Body of pancreas (tissue), 4 donors: Measurements from ENCODE around the gene ADIPOR2. TPM values are rescaled to one million over a fixed set of nuclear protein-coding genes. Genes with fewer than 3 reads are reported as not detected.

Source experiments
- ATAC-seq: fragments of 150-250 bp; one replicate; pipeline ENCODE4 v1.9.1; 2016
- DNase-seq, 4 donors: peaks; one replicate each; pipeline ENCODE4 v3.0.0-alpha.2; 2019
- H3K27ac ChIP-seq, 4 donors: fragments of 200-600 bp; sonication (generic); 1 replicate in 3 of 4; 2 replicates in 1 of 4; pipeline versions ENCODE4 v1.5.1 to v1.6.1; 2016 to 2019; ENCODE audit warnings: mild to moderate bottlenecking in 1 of 4, mixed read lengths in 1 of 4, moderate library complexity in 1 of 4
- H3K27me3 ChIP-seq, 2 donors: fragments of 200-600 bp; sonication (generic); one replicate each; pipeline ENCODE4 v1.6.0; 2016; ENCODE audit warnings: mild to moderate bottlenecking in 1 of 2
- H3K36me3 ChIP-seq, 2 donors: fragments of 200-600 bp; sonication (generic); replicated peaks in 1 of 2; 2 replicates each; pipeline ENCODE4 v1.5.1; 2016; ENCODE audit warnings: low read depth in 2 of 2; ENCODE audit not compliant: insufficient read depth in 1 of 2
- H3K4me1 ChIP-seq: fragments of 200-600 bp; sonication (generic); one replicate; pipeline ENCODE4 v1.6.0; 2016
- H3K4me3 ChIP-seq, 2 donors: fragments of 200-600 bp; sonication (generic); 1 replicate in 1 of 2; 2 replicates in 1 of 2; pipeline ENCODE4 v1.5.1; 2016 to 2019
- H3K9me3 ChIP-seq, 3 donors: fragments of 200-600 bp; sonication (generic); 1 replicate in 2 of 3; 2 replicates in 1 of 3; pipeline ENCODE4 v1.5.1; 2016
- CTCF ChIP-seq, 7 experiments: fragments of 450-650 bp in 4 of 7; fragments of 200-600 bp in 3 of 7; sonication (generic) in 3 of 7; IDR thresholded peaks; one replicate each; pipeline ENCODE4 v1.5.1; 2016 to 2019; ENCODE audit warnings: antibody characterized with exemption in 7 of 7
- POLR2A ChIP-seq, 3 donors: fragments of 450-650 bp; IDR thresholded peaks; one replicate each; pipeline ENCODE4 v1.6.1; 2016; ENCODE audit warnings: antibody characterized with exemption in 3 of 3, mild to moderate bottlenecking in 2 of 3
- WGBS, 2 donors: methylation state at CpG; one replicate each; pipeline ENCODE4 v1.1.5; 2017; 5-methylcytosine and 5-hydroxymethylcytosine counted together
- intact Hi-C: fragments of 100-400 bp; cut with DNase I; formaldehyde crosslinking; loops from one replicate; pipeline ENCODE4 v1.15.1; 2023
- total RNA-seq, 2 donors: library from RNA; depleted of rRNA; stranded (reverse); fragments of >200 nt; gene quantifications; one replicate each; pipeline ENCODE4 v1.1.0, GENCODE V29; 2016

The ADIPOR2 gene
- total RNA-seq, 2 donors from 2014 or later = 16.8 to 20.5 TPM

GRCh38 chr12:1801303-1801975 is 110.6 kb downstream of the ADIPOR2 start:
- H3K9me3 ChIP-seq = no peaks in the 10 kb centered on the region
- peaks cover 6% of the 10 kb centered on the region for H3K4me1 ChIP-seq
- no peak overlapping the region for H3K4me3 ChIP-seq
- intact Hi-C loops = loop anchor here (10.0 kb wide), 1 partner anchor 233 kb away; no protein-coding TSS in a partner anchor
- H3K27me3 ChIP-seq = no peaks in the 10 kb centered on the region
- no peaks in the 10 kb centered on the region for H3K36me3 ChIP-seq
- no peak for TF ChIP-seq CTCF (IDR thresholded peaks at IDR 0.05)
- TF ChIP-seq POLR2A (IDR thresholded peaks at IDR 0.05) = no peak
- H3K27ac ChIP-seq = no peak overlapping the region
- WGBS, 2 donors = 57 to 64% methylated on average over 10 to 16 of the region's 16 CpGs
- no peak for DNase-seq
- ATAC-seq = no peak

- Histone ChIP-seq H3K27me3 (no peaks in the 10 kb centered on the region), H3K9me3 (no peaks in the 10 kb centered on the region), H3K4me1 (no peaks in the 10 kb centered on the region), H3K27ac (no peak overlapping the region), H3K4me3 (no peak overlapping the region), H3K36me3 (no peaks in the 10 kb centered on the region)
- no peak for TF ChIP-seq POLR2A (IDR thresholded peaks at IDR 0.05)
- TF ChIP-seq CTCF (IDR thresholded peaks at IDR 0.05) = no peak
- 67 to 69% methylated on average over 7 of the region's 7 CpGs for WGBS, 2 donors
- intact Hi-C loops = loop anchor here (10.0 kb wide), 1 partner anchor 231 kb away; no protein-coding TSS in a partner anchor
- no peak for DNase-seq
- no peak for ATAC-seq
These were observed 112.9 kb downstream of the ADIPOR2 start for GRCh38 chr12:1803736-1804135.

- intact Hi-C loops = loop anchor here (5.0 to 10.0 kb wide), 2 partner anchors 128 to 230 kb away; no protein-coding TSS in a partner anchor
- TF ChIP-seq CTCF (IDR thresholded peaks at IDR 0.05) (no peak), POLR2A (IDR thresholded peaks at IDR 0.05) (no peak)
- H3K4me3 ChIP-seq = no peak overlapping the region
- 56 to 61% methylated on average over 19 to 25 of the region's 25 CpGs for WGBS, 2 donors
- no peaks in the 10 kb centered on the region for H3K4me1 ChIP-seq
- ATAC-seq = peak; percentile 69
- peak; percentile 69 to 87 (median 74) for DNase-seq
- H3K27me3 ChIP-seq = no peaks in the 10 kb centered on the region
- no peaks in the 10 kb centered on the region for H3K36me3 ChIP-seq
- no peak overlapping the region for H3K27ac ChIP-seq
- H3K9me3 ChIP-seq = no peaks in the 10 kb centered on the region
These were observed 113.9 kb downstream of the ADIPOR2 start for GRCh38 chr12:1804545-1805332.

- no peak for DNase-seq
- intact Hi-C loops = loop anchor here (5.0 to 10.0 kb wide), 2 partner anchors 127 to 229 kb away; no protein-coding TSS in a partner anchor
- no peaks in the 10 kb centered on the region for H3K9me3 ChIP-seq
These were observed 114.7 kb downstream of the ADIPOR2 start for GRCh38 chr12:1805441-1806081.

More at GRCh38 chr12:1805441-1806081, 114.7 kb downstream of the ADIPOR2 start:
- ATAC-seq = no peak
- H3K36me3 ChIP-seq = no peaks in the 10 kb centered on the region
- no peak overlapping the region for H3K4me3 ChIP-seq
- no peaks in the 10 kb centered on the region for H3K4me1 ChIP-seq
- WGBS, 2 donors = 79 to 91% methylated on average over 15 to 16 of the region's 16 CpGs
- no peaks in the 10 kb centered on the region for H3K27me3 ChIP-seq
- TF ChIP-seq POLR2A (IDR thresholded peaks at IDR 0.05) (no peak), CTCF (IDR thresholded peaks at IDR 0.05) (no peak)
- no peak overlapping the region for H3K27ac ChIP-seq
